ENCODE data around the gene WDFY2. TPM values are rescaled to one million over a fixed set of nuclear protein-coding genes. Genes with fewer than 3 reads are reported as not detected.

WDFY2 gene
- total and polyA plus RNA-seq, 2 of the 8 experiments (the other 6 are each of a cell fraction or from before 2014, with no cell fraction given) = 13.9 to 29.0 TPM

DNA sequence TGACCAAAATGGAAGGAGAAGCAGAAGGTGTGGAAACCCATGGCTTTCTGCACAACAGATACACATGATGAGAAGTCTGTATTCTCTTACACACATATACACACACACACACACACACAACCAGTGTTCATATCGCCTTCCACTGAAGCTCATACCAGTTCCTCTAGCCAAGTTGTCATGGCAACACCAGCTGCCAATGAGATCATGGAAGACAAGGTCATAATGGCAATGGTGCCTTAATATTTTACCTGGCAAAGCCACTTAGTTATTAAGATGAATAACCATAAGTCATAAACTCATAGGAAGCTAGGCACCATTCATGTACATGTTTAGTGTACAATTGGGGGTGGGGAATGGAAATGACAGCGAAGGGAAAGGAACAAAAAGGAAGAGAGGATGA is 222.3 kb downstream of the WDFY2 start:
- DNase-seq (ENCODE audit: low read depth in 1 of 2, low spot score in 2 of 2) = no peak
- no peak overlapping the region for H2AFZ ChIP-seq (ENCODE audit: low read length)
- 0 out of 7 replicates have a peak, but pooled peaks cover 0 to 2% (median 0%) of the 10 kb centered on the region in 4 experiments for H3K27me3 ChIP-seq (replicated peaks in 1 of 4; ENCODE audit: control insufficient read depth in 3 of 4, extremely low read depth in 1 of 4, insufficient read depth in 3 of 4, low read length in 3 of 4)
- H2AK5ac ChIP-seq (ENCODE audit: low read depth, low read length) = no peak overlapping the region
- no peak overlapping the region for H2BK15ac ChIP-seq (ENCODE audit: low read length)
- H3K14ac ChIP-seq (ENCODE audit: insufficient read length) = no peak overlapping the region
- H3K18ac ChIP-seq (ENCODE audit: extremely low read depth, low read length) = no peak overlapping the region
- H3K27ac ChIP-seq (ENCODE audit: low read depth, low read length) = no peak overlapping the region
- ChIA-PET CTCF (ENCODE audit: partially characterized antibody) (interaction anchor here (3.4 kb wide), 1 partner anchor 9 kb away, joined by 29 read pairs; no protein-coding TSS in a partner anchor), POLR2A (ENCODE audit: partially characterized antibody) (interaction anchor here (1.1 to 2.0 kb wide), 3 partner anchors 8 to 375 kb away, joined by 3 to 5 read pairs (median 4); partner anchors contain the start of gene INTS6)
- H3K56ac ChIP-seq (replicated peaks; ENCODE audit: insufficient read length, low read depth, low read length) = no peak overlapping the region
- no peak overlapping the region for H3K4ac ChIP-seq (replicated peaks; ENCODE audit: insufficient read length, low read depth, low read length)
- no peak overlapping the region; the same call in 1 of the 2 replicates for H2BK12ac ChIP-seq (ENCODE audit: low read depth, low read length)
- no peak overlapping the region for H2BK20ac ChIP-seq (ENCODE audit: low read length)
- no peaks in the 10 kb centered on the region for H3K36me3 ChIP-seq (ENCODE audit: control insufficient read depth in 2 of 4, insufficient read depth in 4 of 4, low read length in 3 of 4)
- peaks cover 12 to 19% (median 15%) of the 10 kb centered on the region in 4 experiments for H3K4me1 ChIP-seq (replicated peaks in 1 of 4; ENCODE audit: control insufficient read depth in 3 of 4, insufficient read depth in 4 of 4, low read length in 3 of 4)
- H4K20me1 ChIP-seq (replicated peaks in 1 of 2; ENCODE audit: control insufficient read depth in 1 of 2, insufficient read depth in 2 of 2, low read length in 2 of 2) = no peaks in the 10 kb centered on the region
- no peak overlapping the region for H3K4me3 ChIP-seq (ENCODE audit: extremely low read depth in 1 of 4, insufficient read depth in 2 of 4, low read depth in 3 of 4, low read length in 4 of 4)
- no peak overlapping the region for H4K8ac ChIP-seq (ENCODE audit: extremely low read depth, insufficient read depth, low read length)
- no peak overlapping the region for H2BK5ac ChIP-seq (ENCODE audit: low read depth, low read length)
- no peak overlapping the region for H4K91ac ChIP-seq (replicated peaks; ENCODE audit: insufficient read length, low read length)
- H2BK120ac ChIP-seq (replicated peaks; ENCODE audit: low read depth, low read length) = no peak overlapping the region
- no peak for FAIRE-seq
- H3K23me2 ChIP-seq (ENCODE audit: low read depth, low read length) = peaks cover 8% of the 10 kb centered on the region
- H3K79me1 ChIP-seq (ENCODE audit: low read depth, low read length) = no peaks in the 10 kb centered on the region
- H3K4me2 ChIP-seq (ENCODE audit: insufficient read depth in 1 of 2, low read depth in 2 of 2, low read length in 2 of 2) = no peak overlapping the region
- H3K79me2 ChIP-seq (ENCODE audit: control insufficient read depth in 1 of 2, insufficient read depth in 2 of 2, low read length in 2 of 2) = no peaks in the 10 kb centered on the region
- 86% methylated on average over 2 of the region's 2 CpGs; no CpG with 5 or more reads in 1 of the 2 experiments for WGBS, 2 experiments (ENCODE audit: extremely low coverage in 1 of 2, insufficient coverage in 1 of 2, insufficient read length in 1 of 2, insufficient replicate concordance in 2 of 2, low coverage in 1 of 2, low lambda C conversion rate in 2 of 2, missing lambda C conversion rate in 1 of 2)
- H4K5ac ChIP-seq (ENCODE audit: insufficient read length, low read depth, low read length) = no peak overlapping the region
- no peak overlapping the region for H3K23ac ChIP-seq (ENCODE audit: insufficient read length)
- H3K9me3 ChIP-seq (ENCODE audit: insufficient read depth in 2 of 2, low read depth in 1 of 2, low read length in 1 of 2) = no peaks in the 10 kb centered on the region
- no peak overlapping the region for H3K9ac ChIP-seq (replicated peaks in 1 of 4; ENCODE audit: extremely low read depth in 1 of 4, low read depth in 3 of 4, low read length in 3 of 4)
- TF ChIP-seq CEBPB (IDR thresholded peaks at IDR 0.05; ENCODE audit: low read depth, low read length) = no peak
- no peak for TF ChIP-seq SIRT6 (IDR thresholded peaks at IDR 0.05; ENCODE audit: low read length)
- TF ChIP-seq FOSL1 (IDR thresholded peaks at IDR 0.05; ENCODE audit: insufficient read depth, low read depth, low read length) = no peak
- no peak for TF ChIP-seq SAP30 (IDR thresholded peaks at IDR 0.05; ENCODE audit: insufficient read depth, insufficient replicate concordance, low read length)
- no peak for TF ChIP-seq EZH2 (IDR thresholded peaks at IDR 0.05; ENCODE audit: low read depth, low read length, severe bottlenecking)
- TF ChIP-seq BRCA1 (IDR thresholded peaks at IDR 0.05; ENCODE audit: low read depth, low read length) = no peak
- TF ChIP-seq SUZ12 (IDR thresholded peaks at IDR 0.05; ENCODE audit: low read length) = no peak
- TF ChIP-seq KDM1A (IDR thresholded peaks at IDR 0.05; ENCODE audit: borderline replicate concordance, low read length) = no peak
- no peak for TF ChIP-seq CTBP2 (IDR thresholded peaks at IDR 0.05; ENCODE audit: borderline replicate concordance, insufficient read depth, insufficient read length, low read length)
- no peak for TF ChIP-seq CHD2 (IDR thresholded peaks at IDR 0.05; ENCODE audit: low read length)

Measured in H1 (cell line).